Measurements from ENCODE around the gene NTRK2.

Gene NTRK2

GRCh38 chr9:84829471-84829870, 159.9 kb downstream of the NTRK2 start:
- Histone ChIP-seq H3K79me2 (ENCODE audit: control insufficient read depth, low read length) (no peaks in the 10 kb centered on the region), H3K36me3 (ENCODE audit: control insufficient read depth, low read length) (no peaks in the 10 kb centered on the region), H3K4me2 (ENCODE audit: low read length) (no peak overlapping the region), H3K27ac (ENCODE audit: low read depth, low read length) (no peak overlapping the region), H3K4me1 (ENCODE audit: control insufficient read depth, low read length) (no peaks in the 10 kb centered on the region), H3K27me3 (ENCODE audit: control insufficient read depth, low read length) (no peaks in the 10 kb centered on the region), H3K9me3 (ENCODE audit: control insufficient read depth, insufficient read depth, low read length) (no peaks in the 10 kb centered on the region), H3F3A (ENCODE audit: control insufficient read depth, insufficient read depth) (no peaks in the 10 kb centered on the region), H3K4me3 (ENCODE audit: low read length) (no peak overlapping the region), H4K20me1 (ENCODE audit: control insufficient read depth, insufficient read depth, low read depth, low read length) (no peaks in the 10 kb centered on the region), H3K9me2 (replicated peaks; ENCODE audit: control insufficient read depth, low read length) (no peaks in the 10 kb centered on the region)
- TF ChIP-seq EZH2phosphoT487 (IDR thresholded peaks at IDR 0.05; ENCODE audit: borderline replicate concordance, low read length): no peak
- TF ChIP-seq CTCF (IDR thresholded peaks at IDR 0.05; ENCODE audit: low read depth, low read length, poor library complexity, severe bottlenecking): no peak

- H3K27ac ChIP-seq (ENCODE audit: low read depth, low read length): no peak overlapping the region
- H3F3A ChIP-seq (ENCODE audit: control insufficient read depth, insufficient read depth): no peaks in the 10 kb centered on the region
- no peaks in the 10 kb centered on the region for H3K9me3 ChIP-seq (ENCODE audit: control insufficient read depth, insufficient read depth, low read length)
- no peaks in the 10 kb centered on the region for H3K79me2 ChIP-seq (ENCODE audit: control insufficient read depth, low read length)
- H3K4me1 ChIP-seq (ENCODE audit: control insufficient read depth, low read length): no peaks in the 10 kb centered on the region
- H3K4me3 ChIP-seq (ENCODE audit: low read length): no peak overlapping the region
- H3K4me2 ChIP-seq (ENCODE audit: low read length): no peak overlapping the region
- TF ChIP-seq CTCF (IDR thresholded peaks at IDR 0.05; ENCODE audit: low read depth, low read length, poor library complexity, severe bottlenecking) (no peak), EZH2phosphoT487 (IDR thresholded peaks at IDR 0.05; ENCODE audit: borderline replicate concordance, low read length) (no peak)
- no peaks in the 10 kb centered on the region for H4K20me1 ChIP-seq (ENCODE audit: control insufficient read depth, insufficient read depth, low read depth, low read length)
- no peaks in the 10 kb centered on the region for H3K27me3 ChIP-seq (ENCODE audit: control insufficient read depth, low read length)
- no peaks in the 10 kb centered on the region for H3K36me3 ChIP-seq (ENCODE audit: control insufficient read depth, low read length)
- no peaks in the 10 kb centered on the region for H3K9me2 ChIP-seq (replicated peaks; ENCODE audit: control insufficient read depth, low read length)
These were observed 160.6 kb downstream of the NTRK2 start for GRCh38 chr9:84829997-84830696.

- Histone ChIP-seq H3K27me3 (ENCODE audit: control insufficient read depth, low read length) (no peaks in the 10 kb centered on the region), H4K20me1 (ENCODE audit: control insufficient read depth, insufficient read depth, low read depth, low read length) (no peaks in the 10 kb centered on the region), H3K4me2 (ENCODE audit: low read length) (no peak overlapping the region), H3K4me1 (ENCODE audit: control insufficient read depth, low read length) (no peaks in the 10 kb centered on the region), H3K79me2 (ENCODE audit: control insufficient read depth, low read length) (no peaks in the 10 kb centered on the region), H3K36me3 (ENCODE audit: control insufficient read depth, low read length) (no peaks in the 10 kb centered on the region), H3F3A (ENCODE audit: control insufficient read depth, insufficient read depth) (no peaks in the 10 kb centered on the region), H3K4me3 (ENCODE audit: low read length) (no peak overlapping the region), H3K27ac (ENCODE audit: low read depth, low read length) (no peak overlapping the region), H3K9me2 (replicated peaks; ENCODE audit: control insufficient read depth, low read length) (no peaks in the 10 kb centered on the region), H3K9me3 (ENCODE audit: control insufficient read depth, insufficient read depth, low read length) (no peaks in the 10 kb centered on the region)
- TF ChIP-seq CTCF (IDR thresholded peaks at IDR 0.05; ENCODE audit: low read depth, low read length, poor library complexity, severe bottlenecking) (no peak), EZH2phosphoT487 (IDR thresholded peaks at IDR 0.05; ENCODE audit: borderline replicate concordance, low read length) (no peak)
These were observed 161.8 kb downstream of the NTRK2 start for GRCh38 chr9:84831377-84831776.
